ENCODE data around the gene HDAC4.
"Not testable (repeated sequence)": the region's sequence is repeated elsewhere in the genome, so short reads cannot be mapped to it uniquely, and the experiment has no call there.

Gene HDAC4

DNA sequence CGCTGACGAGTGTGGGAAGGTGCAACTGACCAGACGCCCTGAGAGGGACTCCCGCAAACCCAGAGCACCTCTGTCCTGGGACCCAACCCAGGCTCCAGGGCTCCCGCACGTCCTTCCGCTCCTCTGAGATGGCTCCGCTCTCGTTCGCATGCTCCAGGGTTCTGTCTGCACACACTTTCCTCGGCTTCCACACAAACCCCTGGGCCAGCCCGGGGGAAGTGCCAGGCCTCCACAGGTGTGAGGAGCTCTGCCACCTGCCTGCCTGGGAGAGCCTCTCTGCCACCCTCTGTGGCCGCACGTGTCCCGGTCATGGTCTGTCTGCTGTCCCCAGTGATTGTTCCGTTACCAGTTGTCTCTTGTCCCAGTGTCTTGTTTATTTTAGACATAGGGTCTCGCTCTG is 222.9 kb downstream of the HDAC4 start:
- DNase-seq (ENCODE audit: low read depth in 3 of 3, low spot score in 1 of 3), result no peak

DNA sequence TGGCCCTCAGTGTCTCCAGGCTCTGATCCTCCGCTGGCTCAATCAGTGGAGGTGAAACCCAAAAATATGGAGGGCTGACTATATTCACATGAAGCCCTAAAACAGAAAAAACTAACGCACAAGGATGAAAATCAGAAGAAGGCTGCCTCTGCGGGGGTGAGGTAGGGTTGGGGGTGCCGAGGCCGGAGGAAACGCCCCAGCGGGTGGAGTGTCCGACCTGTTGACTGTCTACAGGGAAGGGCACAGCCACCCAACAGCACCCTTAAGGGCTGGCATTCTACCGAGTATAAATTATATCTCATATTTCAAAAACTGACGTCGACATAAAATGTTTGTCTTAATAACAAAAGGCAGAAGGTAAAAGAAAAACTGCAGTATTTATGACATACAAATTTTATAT is 223.5 kb downstream of the HDAC4 start:
- DNase-seq (ENCODE audit: low read depth in 3 of 3, low spot score in 1 of 3), result no peak

DNA sequence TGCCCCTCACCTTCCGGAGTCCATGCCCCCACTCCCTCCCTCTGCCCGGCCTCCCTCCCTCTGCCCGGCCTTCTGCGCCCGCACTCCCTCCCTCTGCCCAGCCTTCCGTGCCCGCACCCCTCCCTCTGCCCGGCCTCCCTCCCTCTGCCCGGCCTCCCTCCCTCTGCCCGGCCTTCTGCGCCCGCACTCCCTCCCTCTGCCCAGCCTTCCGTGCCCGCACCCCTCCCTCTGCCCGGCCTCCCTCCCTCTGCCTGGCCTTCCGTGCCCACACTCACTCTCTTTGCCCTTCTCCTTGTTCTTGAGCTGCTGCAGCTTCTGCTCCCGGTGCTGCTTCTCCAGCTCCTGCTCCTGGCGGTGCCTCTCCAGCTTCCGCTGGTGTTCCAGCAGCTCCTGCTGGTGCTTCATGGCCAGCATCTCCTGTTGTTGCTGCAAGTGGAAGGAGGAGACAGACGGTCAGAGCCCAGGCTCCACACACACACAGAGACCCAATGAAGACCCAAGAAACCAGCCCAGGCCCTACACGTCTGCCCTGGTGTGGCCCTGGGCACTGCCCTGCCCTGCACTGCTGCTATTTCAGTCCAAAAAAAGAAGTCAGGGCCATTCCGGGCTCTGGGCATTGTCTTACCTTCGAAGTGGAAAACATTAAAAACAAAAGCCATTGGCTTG is 224.5 kb downstream of the HDAC4 start:
- DNase-seq (ENCODE audit: low read depth in 3 of 3, low spot score in 1 of 3), result not testable (repeated sequence)

DNA sequence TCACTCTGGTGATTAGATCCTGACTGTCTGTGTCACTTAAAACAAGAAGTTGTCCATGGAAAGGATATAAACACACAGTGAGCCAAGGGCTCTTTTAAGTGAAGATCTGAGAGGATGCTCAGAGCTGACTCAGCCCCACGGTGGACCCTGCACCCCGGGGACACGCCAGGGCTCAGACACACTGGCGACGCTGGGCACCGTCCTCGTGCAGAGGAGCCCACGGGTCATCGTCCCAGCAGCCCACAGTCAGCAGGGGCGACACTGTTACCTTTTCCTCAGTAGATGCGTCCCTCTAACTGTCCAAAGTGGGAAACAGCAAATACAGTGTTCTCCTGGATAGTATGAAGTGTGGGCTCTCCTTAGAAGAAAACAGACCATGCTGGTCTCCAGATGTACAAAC is 225.6 kb downstream of the HDAC4 start:
- no peak for DNase-seq (ENCODE audit: low read depth in 3 of 3, low spot score in 1 of 3)

DNA sequence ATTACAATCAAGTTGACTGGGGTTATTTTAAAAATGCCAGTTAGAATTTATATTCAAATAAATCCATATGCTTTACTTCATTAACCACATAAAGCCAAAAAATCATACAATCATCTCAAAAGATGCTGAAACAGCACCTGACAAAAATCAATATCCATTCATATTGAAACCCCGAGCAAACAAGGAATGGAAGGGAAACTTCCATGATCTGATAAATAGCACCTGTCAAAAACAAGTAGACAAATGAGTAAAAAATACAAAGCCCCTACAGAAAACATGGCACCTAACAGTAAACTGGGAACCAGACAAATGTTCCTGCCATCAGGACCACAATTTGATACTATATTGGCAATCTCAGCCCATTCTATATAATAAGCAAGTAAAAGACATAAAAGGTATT is 227.5 kb downstream of the HDAC4 start:
- DNase-seq (ENCODE audit: low read depth in 3 of 3, low spot score in 1 of 3), result no peak

DNA sequence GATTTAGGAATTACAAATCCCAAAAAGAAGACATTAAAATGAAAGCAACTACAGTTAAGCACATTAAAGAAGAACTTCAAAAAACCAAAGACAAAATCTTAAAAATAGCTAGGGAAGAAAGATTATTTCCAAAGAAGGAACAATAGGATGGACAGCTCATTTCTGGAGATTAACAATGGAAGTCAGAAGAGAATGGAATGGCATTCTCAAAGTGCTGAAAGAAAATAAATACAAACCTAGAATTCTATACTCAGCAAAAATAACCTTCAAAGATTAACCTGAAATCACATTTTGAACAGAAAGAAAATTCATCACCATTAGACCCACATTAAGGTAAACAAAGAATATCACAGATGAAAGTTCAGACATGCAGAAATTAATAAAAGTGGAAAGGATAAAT is 229.2 kb downstream of the HDAC4 start:
- DNase-seq (ENCODE audit: low read depth in 3 of 3, low spot score in 1 of 3), result no peak

DNA sequence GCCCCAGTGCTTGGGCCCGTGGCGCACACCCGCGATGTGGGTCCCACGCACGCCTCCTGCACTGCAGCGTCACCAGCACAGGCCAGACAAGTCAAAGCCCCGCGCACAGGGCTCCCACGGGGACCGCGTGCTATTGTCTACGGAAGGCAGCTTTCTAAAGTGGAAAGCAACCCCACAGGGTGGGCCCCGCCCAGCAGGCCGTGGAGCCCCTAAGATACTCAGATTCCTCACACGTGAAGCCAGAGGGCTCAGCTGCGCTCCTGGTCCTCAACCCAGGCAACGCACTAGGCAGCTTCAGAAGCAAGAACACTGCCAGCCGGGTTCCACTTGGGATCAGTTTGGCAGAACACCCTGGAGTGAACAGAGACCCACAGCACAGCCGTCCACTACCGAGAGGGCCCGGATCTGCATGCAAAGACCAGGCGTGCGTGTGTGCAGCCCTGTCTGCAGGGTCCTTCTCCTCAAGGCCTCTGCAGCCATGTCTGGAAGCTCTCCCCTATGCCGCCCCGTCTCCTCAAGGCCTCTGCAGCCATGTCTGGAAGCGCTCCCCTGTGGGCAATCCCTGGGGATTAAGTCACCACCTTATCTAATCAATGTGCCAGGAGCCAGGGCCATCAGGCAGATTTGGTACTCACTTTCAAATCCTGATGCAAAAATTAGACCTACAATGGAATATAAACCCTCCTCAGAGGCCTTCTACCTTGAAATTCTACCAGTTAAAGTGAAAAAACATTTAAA is 231.3 kb downstream of the HDAC4 start:
- no peak for DNase-seq (ENCODE audit: low read depth in 3 of 3, low spot score in 1 of 3)

DNA sequence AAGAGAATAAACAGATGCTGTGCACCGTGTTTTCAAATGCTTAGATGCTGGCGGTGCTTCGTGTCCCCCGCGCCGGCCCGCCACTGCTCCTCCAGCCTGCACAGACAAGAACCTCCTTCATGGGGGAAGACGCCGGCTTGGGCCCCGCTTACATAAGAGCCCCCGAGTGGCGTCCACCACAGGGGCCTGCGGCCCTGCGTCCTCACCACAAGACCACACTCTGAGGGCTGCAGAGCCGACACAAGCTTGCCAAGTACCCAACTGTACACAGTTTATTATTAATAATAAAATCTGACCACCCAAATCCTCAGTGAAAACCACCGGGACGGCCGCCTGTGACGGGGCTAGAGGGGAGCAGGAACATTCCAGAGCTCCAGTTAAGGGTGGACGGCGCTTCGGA is 232.2 kb downstream of the HDAC4 start:
- no peak for DNase-seq (ENCODE audit: low read depth in 3 of 3, low spot score in 1 of 3)

DNA sequence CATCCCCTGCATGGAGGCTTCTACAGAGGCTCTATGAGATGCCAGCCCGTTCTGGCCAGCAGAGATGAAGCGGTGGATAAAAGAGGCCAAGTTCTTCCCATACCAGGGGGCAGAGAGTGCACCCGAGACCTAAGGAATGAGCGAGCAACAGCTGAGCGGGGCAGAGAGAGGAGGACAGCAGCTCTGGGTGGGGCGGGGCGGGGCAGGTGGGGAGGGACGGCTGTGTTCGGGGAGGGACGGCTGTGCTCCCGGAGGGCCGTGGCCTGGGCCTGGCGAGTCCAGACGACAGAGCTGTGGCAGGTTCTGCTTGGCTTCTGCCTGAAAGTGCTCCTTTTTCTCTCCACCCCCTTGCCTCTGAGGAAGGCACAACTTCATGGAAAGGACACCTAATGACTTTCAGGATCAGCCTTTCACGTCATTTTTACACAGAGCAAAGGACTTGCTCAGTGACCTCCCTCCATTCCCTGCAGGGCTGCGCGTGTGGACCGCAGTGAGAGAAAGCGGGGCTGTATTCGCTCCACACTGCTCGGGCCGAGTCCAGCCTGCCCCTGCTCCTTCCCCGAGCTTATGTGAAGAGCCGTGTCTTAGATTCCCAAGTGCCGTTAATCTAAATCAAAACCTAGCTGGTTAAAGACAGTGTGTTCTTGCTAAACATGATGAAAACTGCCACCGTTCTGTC is 232.9 kb downstream of the HDAC4 start:
- no peak for DNase-seq (ENCODE audit: low read depth in 3 of 3, low spot score in 1 of 3)

DNA sequence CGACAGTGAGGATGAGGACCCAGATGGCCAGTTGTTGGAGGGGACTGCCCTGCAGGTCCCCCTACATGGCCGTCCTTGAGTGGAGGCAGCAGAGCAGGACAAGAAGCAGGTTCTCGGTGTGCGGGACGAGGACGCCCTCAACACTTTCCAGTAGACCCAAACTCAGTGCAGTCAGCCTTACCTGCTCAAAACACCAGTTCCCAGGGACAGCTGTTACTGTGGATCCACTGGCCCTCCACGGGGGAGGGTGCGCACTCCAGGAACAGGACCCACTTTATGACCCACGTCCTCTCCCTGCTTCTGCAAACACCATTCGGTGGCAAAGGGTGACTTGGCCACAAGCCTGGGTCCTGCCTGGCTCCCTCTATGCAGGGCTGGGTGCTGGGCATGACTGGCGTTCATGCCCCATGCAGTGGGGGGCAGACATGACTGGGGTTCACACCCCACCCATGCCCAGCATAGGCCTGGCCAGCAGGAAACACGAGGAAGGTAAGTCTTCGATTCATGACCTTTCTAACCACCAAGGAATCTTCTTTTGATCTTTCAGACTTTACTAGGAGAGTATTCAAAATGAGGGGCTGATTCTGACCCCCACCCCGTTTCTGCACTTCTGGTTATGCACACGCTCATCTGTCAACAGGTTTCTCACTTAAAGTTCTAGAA is 233.7 kb downstream of the HDAC4 start:
- DNase-seq (ENCODE audit: low read depth in 3 of 3, low spot score in 1 of 3), result no peak

DNA sequence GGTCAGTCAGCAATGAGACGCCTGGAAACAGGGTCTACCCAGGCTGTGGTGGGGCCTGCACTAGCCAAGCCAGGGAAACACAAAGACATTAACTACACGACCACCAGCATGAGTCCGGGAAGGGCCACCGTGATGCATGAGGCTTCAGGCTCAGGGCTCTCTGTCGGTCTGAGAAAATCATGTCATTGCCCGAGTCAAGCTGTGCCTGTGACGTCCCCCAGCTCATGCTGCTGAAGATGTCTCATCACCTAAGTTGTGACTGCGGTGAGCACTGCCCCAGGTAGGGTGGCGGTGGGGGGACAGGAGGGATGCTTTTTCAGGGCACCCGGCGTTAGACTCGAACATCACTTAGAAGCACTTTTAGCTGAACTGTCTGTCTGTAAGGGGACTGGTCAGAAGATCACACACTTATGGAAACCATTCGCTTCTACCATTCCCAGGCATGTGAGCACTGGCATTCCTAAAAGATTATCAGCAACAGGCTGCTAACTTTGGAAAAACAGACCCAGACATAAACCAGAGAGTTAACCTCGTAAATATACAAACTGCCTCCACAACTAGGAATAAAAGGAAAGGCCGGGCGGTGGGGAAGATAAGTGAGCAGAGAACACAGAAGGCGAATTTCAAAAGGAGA is 234.5 kb downstream of the HDAC4 start:
- no peak for DNase-seq (ENCODE audit: low read depth in 3 of 3, low spot score in 1 of 3)

DNA sequence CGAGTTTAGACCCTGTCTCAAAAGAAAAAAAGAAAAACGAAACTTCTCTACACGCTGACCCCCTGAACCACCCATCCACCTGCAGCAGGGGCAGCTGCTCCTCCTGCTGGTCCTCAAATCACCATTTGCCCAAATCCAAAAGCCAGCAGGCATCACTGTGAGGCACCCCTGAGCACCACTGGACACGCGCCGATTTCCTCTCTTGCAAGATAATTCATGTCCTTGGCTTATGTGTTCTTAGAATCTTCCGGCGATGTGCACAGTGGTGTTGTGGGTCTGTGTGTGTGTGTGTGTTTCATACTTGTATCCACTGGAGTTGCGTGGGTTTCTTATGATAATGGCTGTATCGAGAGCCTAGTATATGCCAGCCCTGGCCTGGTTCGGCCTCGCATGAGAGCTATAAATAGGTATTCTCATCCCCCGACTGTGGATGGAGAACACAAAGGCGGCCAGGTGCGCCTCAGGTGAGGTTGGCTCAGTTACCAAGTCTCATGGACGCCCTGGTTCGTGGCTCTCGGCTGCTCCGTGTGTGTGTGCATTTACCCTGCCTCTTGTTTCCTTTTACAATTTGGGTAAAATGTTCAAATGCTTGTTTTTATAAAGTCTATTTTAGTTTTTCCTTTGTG is 235.5 kb downstream of the HDAC4 start:
- no peak for DNase-seq (ENCODE audit: low read depth in 3 of 3, low spot score in 1 of 3)

DNA sequence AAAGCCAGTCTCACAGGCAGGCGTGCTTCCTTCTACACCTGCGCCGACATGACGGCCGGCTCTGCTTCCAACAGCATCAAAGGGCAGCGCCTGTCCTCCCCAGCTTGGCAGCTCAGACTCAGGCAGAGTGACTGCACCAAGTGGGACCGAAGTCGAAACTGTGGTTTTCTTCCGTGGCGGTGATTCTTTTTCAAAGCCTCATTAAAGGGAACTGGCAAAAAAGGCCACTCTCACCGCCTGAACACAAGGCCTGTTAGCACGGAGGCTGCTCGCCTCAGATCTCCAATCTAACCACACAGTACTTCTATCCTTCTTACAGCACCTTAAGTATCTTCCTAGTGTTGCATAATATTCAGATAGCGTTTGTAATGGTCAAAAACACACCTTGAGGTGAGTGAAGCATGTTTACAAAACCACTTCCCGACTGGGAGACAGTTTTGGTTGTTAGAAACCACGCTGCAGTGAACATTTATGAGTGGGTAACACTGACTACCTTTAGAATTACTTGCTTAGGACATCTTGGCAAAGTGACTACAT is 236.4 kb downstream of the HDAC4 start:
- no peak for DNase-seq (ENCODE audit: low read depth in 3 of 3, low spot score in 1 of 3)

DNA sequence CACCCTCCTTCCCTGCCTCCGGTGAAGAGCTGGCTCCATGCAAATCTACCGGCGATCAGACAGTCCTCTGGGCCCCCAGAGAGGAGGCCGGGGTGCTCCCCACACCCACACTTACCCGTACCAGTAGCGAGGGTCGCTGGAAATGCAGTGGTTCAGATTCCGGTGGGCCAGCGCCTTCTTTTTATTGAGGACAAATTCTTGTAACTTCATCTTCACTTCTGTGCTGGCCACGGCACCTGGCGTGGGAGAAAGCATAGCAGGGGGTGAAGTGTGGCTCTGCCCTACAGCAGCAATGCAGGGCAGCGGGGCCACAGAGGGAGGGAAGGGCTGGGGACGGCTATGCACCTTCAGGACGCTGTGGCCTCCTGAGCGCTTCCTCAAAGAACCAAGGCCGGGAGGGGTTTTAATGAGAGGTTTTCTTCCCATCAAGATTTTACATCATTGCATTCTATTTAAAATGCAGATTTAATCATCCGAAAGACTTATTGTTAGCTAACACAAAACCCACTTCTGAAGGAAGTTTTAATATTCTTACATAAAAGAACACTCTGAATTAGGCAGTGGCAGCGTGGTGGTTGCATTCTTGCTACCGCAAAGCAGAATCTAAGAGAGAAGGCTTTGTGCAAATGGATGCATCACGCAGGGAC is 237.0 kb downstream of the HDAC4 start:
- no peak for DNase-seq (ENCODE audit: low read depth in 3 of 3, low spot score in 1 of 3)

DNA sequence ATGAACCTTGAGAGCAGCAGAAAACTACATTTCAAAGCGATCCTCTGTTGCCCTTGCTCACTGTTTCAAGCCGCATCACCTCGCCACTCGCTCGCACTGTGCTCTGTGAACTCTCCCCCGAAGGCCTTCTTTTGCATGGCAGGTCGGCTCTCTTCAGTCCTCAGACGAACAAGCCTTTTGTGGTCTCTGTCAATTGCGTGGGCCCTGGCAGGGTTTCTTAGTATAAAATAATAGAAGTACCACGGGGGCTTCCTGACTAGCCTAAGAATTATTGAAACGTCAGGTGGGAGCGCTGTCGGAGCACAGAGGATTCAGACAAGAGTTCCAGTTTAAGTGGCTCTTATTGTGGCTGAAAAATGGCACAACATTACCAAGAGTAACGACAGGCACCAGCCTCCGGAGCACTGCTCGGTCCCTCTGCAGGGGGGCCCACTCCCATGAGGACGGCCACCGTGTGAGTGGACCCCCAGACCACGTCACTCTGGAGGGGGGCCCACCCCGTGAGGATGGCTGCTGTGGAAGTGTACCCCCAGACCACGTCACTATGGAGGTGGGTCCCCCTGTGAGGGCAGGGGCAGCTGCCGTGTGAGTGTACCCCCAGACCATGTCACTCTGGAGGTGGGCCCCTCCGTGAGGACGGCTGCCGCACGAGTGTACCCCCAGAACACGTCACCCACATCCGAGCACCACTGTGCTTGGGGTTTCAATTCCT is 237.7 kb downstream of the HDAC4 start:
- no peak for DNase-seq (ENCODE audit: low read depth in 3 of 3, low spot score in 1 of 3)

DNA sequence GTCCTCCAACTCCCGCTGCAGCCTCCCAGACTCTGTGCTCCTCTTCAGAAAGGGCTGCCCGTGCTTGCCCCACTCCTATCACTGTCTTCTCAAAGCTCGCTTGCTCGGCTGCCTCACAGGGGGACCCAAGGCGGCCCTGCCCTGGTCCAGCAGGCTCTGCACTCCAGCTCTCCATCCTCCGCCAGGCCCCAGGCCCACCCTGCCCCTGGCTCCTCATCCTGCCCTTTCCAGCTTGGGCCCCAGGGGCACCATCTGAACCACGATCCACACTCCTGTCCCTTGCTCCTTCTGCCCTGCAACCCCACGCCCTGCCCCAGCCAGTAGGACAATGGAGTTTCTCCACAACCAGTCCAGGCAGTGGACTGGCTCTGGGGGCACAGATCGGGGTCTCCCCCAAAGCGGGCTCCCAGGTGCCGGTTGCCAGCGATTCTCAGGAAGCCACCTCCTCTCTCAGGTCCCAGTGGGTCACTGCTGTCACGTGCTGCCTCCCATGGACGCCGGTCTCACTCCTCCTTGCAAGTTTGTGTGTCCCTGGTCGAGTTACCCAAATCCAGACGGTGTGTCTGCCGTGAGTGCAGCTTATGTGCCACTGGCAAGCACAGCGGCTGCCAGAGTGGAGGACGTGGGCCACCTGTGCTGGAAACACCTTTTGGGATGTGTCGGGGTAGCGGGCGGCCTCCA is 238.5 kb downstream of the HDAC4 start:
- DNase-seq (ENCODE audit: low read depth in 3 of 3, low spot score in 1 of 3), result no peak

DNA sequence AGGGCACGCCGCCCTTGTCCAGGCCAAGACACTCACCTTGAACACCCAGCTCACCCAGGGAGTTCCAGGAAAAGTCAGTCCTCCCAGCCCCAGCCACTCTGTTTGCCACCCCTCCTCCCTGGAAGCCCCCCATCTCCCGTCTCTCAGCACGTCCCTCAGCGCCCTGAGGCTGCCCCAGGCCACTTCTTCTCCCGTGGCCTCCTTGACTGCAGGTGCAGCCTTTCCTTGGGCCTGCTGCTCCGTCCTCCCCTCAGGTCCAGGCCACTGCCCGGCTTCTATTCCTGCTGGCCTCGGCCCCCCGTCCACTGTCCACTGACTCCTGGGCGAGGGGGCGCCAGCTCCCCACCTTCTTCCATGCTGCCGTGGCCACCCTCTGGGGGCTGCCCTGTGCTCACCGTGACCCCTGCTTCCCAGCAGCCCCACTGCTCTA is 239.1 kb downstream of the HDAC4 start:
- DNase-seq (ENCODE audit: low read depth in 3 of 3, low spot score in 1 of 3), result no peak

DNA sequence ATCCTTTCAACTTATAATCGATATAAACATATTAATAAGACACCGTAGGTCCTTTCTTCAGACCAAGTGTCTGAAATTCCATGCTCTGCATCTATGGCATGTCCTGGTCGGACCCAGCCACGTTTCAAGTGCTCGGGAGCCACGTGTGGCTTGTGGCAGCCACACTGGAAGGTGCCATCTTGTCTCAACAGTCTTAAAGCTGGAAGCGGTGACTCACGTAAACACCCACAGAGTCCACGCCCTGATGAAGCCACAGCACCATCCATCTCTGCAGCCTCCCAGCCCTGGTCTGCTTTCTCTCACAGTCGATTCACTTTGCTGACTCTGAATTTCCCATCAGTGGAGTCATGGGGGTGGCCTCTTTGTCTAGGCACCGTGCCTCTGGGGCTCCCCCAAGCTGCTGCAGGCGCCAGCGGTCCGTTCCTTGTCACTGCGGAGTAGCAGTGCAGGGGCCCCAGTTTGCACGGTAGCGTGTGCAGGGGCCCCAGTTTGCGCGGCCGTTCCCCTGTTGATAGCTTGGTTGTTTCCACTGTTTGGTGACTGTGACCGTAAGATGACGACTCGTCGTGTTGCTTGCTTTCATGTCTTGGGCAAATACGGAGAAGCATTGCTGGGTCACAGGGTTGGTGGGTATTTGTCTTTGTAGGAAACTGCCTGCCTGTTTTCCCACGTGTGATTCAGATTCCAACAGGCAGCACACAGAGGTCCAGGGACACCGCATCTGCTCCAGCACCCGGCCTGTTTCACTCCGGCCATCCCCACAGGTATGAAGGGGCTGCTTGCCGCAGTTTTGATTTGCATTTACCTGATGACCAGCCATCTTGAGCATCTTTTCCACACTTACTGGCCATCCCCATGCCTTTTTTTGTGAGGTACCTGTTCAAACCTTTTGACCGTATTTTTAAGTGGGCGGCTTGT is 240.3 kb downstream of the HDAC4 start:
- DNase-seq (ENCODE audit: low read depth in 3 of 3, low spot score in 1 of 3), result no peak
